ENCODE results near the gene NOC4L. TPM values are rescaled to one million over a fixed set of nuclear protein-coding genes. Genes with fewer than 3 reads are reported as not detected.

NOC4L gene
- total RNA-seq, 1 donor from 2014 or later = 16.5 TPM

DNA sequence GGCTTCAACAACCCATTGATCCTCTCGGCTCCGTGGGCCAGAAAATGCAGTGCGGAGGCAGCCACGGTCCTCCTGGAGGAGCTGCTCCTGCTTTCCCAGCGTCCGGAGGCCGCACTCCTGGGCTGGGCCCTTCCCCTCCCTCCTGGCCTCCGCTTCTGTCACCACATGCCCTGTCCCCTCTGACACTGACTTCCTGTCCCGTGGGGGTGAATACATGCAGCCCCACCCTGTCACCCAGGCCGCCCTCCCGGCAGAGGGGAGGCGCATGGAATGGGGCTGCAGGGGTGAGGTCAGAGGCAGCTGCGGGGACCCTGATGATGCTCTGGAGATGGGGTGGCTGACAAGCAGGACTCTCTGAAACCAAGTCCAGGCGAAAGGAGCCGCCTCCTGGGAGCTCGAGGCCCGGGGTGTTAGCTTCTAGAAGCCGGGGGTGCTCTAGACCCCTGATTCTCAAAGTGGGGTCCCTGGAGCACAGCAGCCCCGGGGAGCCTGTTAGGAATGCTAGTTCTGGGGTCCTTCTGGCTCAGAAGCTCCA is 32.2 kb downstream of the NOC4L start:
- Mint-ChIP-seq H3K27me3 (ENCODE audit: low read depth, unreplicated experiment) (peaks cover 54% of the 10 kb centered on the region), H3K27ac (ENCODE audit: unreplicated experiment) (no peak overlapping the region), H3K4me1 (ENCODE audit: low read depth, unreplicated experiment) (peaks cover 3% of the 10 kb centered on the region), H3K36me3 (ENCODE audit: low read depth, unreplicated experiment) (no peaks in the 10 kb centered on the region), H3K9me3 (ENCODE audit: unreplicated experiment) (no peaks in the 10 kb centered on the region), H3K4me3 (ENCODE audit: unreplicated experiment) (no peak overlapping the region)
- DNase-seq (ENCODE audit: low read depth) (no peak), FAIRE-seq (no peak)
- Histone ChIP-seq H3K4me1 (ENCODE audit: insufficient read depth, low read length) (no peaks in the 10 kb centered on the region), H3K27me3 (ENCODE audit: insufficient read depth, low read length) (peaks cover 23% of the 10 kb centered on the region), H3K36me3 (ENCODE audit: insufficient read depth, low read length) (no peaks in the 10 kb centered on the region), H2AFZ (ENCODE audit: low read depth, low read length) (no peak overlapping the region), H3K9ac (ENCODE audit: low read length) (no peak overlapping the region), H3K79me2 (ENCODE audit: insufficient read depth, low read length) (no peaks in the 10 kb centered on the region), H3K9me3 (ENCODE audit: insufficient read depth, low read depth, low read length) (peaks cover 5% of the 10 kb centered on the region), H3K4me3 (ENCODE audit: insufficient read depth, low read depth, low read length) (no peak overlapping the region), H3K27ac (ENCODE audit: low read depth, low read length) (no peak overlapping the region), H4K20me1 (ENCODE audit: insufficient read depth, low read length) (no peaks in the 10 kb centered on the region), H3K4me2 (ENCODE audit: low read length) (no peak overlapping the region)
- no peak for TF ChIP-seq EZH2 (IDR thresholded peaks at IDR 0.05; ENCODE audit: insufficient read depth, low read length)
- no peak for TF ChIP-seq CTCF (IDR thresholded peaks at IDR 0.05; ENCODE audit: insufficient read depth, low read depth, low read length)

- Mint-ChIP-seq H3K36me3 (ENCODE audit: low read depth, unreplicated experiment) (no peaks in the 10 kb centered on the region), H3K4me3 (ENCODE audit: unreplicated experiment) (no peak overlapping the region), H3K9me3 (ENCODE audit: unreplicated experiment) (no peaks in the 10 kb centered on the region), H3K27ac (ENCODE audit: unreplicated experiment) (no peak overlapping the region), H3K4me1 (ENCODE audit: low read depth, unreplicated experiment) (peaks cover 3% of the 10 kb centered on the region), H3K27me3 (ENCODE audit: low read depth, unreplicated experiment) (peaks cover 51% of the 10 kb centered on the region)
- Histone ChIP-seq H3K4me1 (ENCODE audit: insufficient read depth, low read length) (no peaks in the 10 kb centered on the region), H3K4me3 (ENCODE audit: insufficient read depth, low read depth, low read length) (no peak overlapping the region), H3K79me2 (ENCODE audit: insufficient read depth, low read length) (no peaks in the 10 kb centered on the region), H2AFZ (ENCODE audit: low read depth, low read length) (no peak overlapping the region), H3K9me3 (ENCODE audit: insufficient read depth, low read depth, low read length) (peaks cover 5% of the 10 kb centered on the region), H3K4me2 (ENCODE audit: low read length) (no peak overlapping the region), H3K9ac (ENCODE audit: low read length) (no peak overlapping the region), H3K27me3 (ENCODE audit: insufficient read depth, low read length) (peaks cover 23% of the 10 kb centered on the region), H3K36me3 (ENCODE audit: insufficient read depth, low read length) (no peaks in the 10 kb centered on the region), H4K20me1 (ENCODE audit: insufficient read depth, low read length) (no peaks in the 10 kb centered on the region), H3K27ac (ENCODE audit: low read depth, low read length) (no peak overlapping the region)
- FAIRE-seq = no peak
- DNase-seq (ENCODE audit: low read depth) = no peak
- TF ChIP-seq CTCF (IDR thresholded peaks at IDR 0.05; ENCODE audit: insufficient read depth, low read depth, low read length) = no peak
- TF ChIP-seq EZH2 (IDR thresholded peaks at IDR 0.05; ENCODE audit: insufficient read depth, low read length) = no peak
Measured at GRCh38 chr12:132176920-132177551, 32.8 kb downstream of the NOC4L start.

DNA sequence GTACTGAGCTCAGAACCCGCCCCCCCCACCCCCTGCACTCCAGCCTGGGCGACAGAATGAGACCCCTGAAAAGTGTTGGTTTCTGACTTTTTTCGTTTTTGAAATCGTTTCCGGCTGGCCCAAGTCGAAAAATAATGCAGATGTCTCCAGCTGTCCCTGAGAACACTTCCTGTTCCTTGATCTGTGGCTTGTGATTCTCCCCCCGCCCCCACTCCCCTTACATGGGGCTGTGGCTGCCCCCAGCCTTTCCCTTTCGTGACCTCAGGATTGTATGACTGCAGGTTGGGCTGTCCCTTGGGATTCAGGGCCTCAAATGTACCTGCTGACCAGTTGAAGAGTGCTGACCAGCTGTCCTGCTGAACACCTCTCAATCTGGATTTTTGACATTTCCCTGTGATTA is 34.1 kb downstream of the NOC4L start:
- no peaks in the 10 kb centered on the region for H3K36me3 ChIP-seq (ENCODE audit: insufficient read depth, low read length)
- TF ChIP-seq EZH2 (IDR thresholded peaks at IDR 0.05; ENCODE audit: insufficient read depth, low read length) (no peak), CTCF (IDR thresholded peaks at IDR 0.05; ENCODE audit: insufficient read depth, low read depth, low read length) (no peak)
- DNase-seq (ENCODE audit: low read depth) (no peak), FAIRE-seq (no peak)
- no peak overlapping the region for H3K9ac ChIP-seq (ENCODE audit: low read length)
- Mint-ChIP-seq H3K27me3 (ENCODE audit: low read depth, unreplicated experiment) (peaks cover 55% of the 10 kb centered on the region), H3K4me1 (ENCODE audit: low read depth, unreplicated experiment) (peaks cover 3% of the 10 kb centered on the region), H3K36me3 (ENCODE audit: low read depth, unreplicated experiment) (no peaks in the 10 kb centered on the region), H3K9me3 (ENCODE audit: unreplicated experiment) (no peaks in the 10 kb centered on the region), H3K4me3 (ENCODE audit: unreplicated experiment) (no peak overlapping the region), H3K27ac (ENCODE audit: unreplicated experiment) (no peak overlapping the region)
- no peaks in the 10 kb centered on the region for H4K20me1 ChIP-seq (ENCODE audit: insufficient read depth, low read length)
- no peaks in the 10 kb centered on the region for H3K4me1 ChIP-seq (ENCODE audit: insufficient read depth, low read length)
- H3K27me3 ChIP-seq (ENCODE audit: insufficient read depth, low read length) = peaks cover 19% of the 10 kb centered on the region
- H3K79me2 ChIP-seq (ENCODE audit: insufficient read depth, low read length) = no peaks in the 10 kb centered on the region
- H3K9me3 ChIP-seq (ENCODE audit: insufficient read depth, low read depth, low read length) = peaks cover 5% of the 10 kb centered on the region
- H3K4me3 ChIP-seq (ENCODE audit: insufficient read depth, low read depth, low read length) = no peak overlapping the region
- no peak overlapping the region for H2AFZ ChIP-seq (ENCODE audit: low read depth, low read length)
- H3K27ac ChIP-seq (ENCODE audit: low read depth, low read length) = no peak overlapping the region
- H3K4me2 ChIP-seq (ENCODE audit: low read length) = no peak overlapping the region
